MG63 (cell line): ENCODE measurements around the gene CDR2L. TPM values are rescaled to one million over a fixed set of nuclear protein-coding genes. Genes with fewer than 3 reads are reported as not detected.
"Not testable (repeated sequence)": the region's sequence is repeated elsewhere in the genome, so short reads cannot be mapped to it uniquely, and the experiment has no call there.

ENCODE experiments used
- DNase-seq: peaks from one replicate; pipeline ENCODE4 v3.0.0-alpha.2; 2020
- H3K27me3 ChIP-seq: fragments of 250-450 bp; sonication (Bioruptor Pico); 2 replicates; pipeline ENCODE4 v1.5.1; 2020; ENCODE audit warnings: mild to moderate bottlenecking, moderate library complexity
- H3K36me3 ChIP-seq: fragments of 250-450 bp; sonication (Bioruptor Pico); 2 replicates; pipeline ENCODE4 v1.5.1; 2020; ENCODE audit warnings: mild to moderate bottlenecking, moderate library complexity
- H3K4me3 ChIP-seq: fragments of 250-450 bp; sonication (Bioruptor Pico); 2 replicates; pipeline ENCODE4 v1.5.1; 2020; ENCODE audit warnings: mild to moderate bottlenecking, moderate library complexity
- H3K9me3 ChIP-seq: fragments of 250-450 bp; sonication (Bioruptor Pico); 2 replicates; pipeline ENCODE4 v1.5.1; 2020; ENCODE audit warnings: mild to moderate bottlenecking, moderate library complexity
- total RNA-seq: library from RNA; depleted of rRNA; stranded (reverse); fragments of >200 nt; shearing (Covaris generic); gene quantifications from 2 replicates; pipeline ENCODE4 v1.2.3, GENCODE V29; 2014; ENCODE audit warnings: low replicate concordance

CDR2L gene
- total RNA-seq, 1 experiment from 2014 or later = 4.2 TPM

DNA sequence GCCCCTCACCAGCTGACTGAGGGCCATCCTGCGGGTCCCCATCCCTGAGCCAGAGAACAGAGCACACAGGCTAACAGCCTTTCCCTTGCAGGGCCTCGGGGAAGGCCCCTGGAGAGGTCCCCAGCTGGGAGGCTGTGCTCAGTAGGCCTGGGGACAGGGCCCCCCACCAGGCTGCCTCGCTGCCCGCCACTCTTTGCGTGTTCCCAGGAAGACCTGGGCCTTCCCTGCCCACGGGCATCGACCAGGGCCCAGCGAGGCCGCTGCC lies 15.7 kb upstream of the CDR2L start:
- Histone ChIP-seq H3K4me3 (no peak overlapping the region), H3K9me3 (no peaks in the 10 kb centered on the region), H3K27me3 (peaks cover 19% of the 10 kb centered on the region), H3K36me3 (no peaks in the 10 kb centered on the region)
- no peak for DNase-seq

DNA sequence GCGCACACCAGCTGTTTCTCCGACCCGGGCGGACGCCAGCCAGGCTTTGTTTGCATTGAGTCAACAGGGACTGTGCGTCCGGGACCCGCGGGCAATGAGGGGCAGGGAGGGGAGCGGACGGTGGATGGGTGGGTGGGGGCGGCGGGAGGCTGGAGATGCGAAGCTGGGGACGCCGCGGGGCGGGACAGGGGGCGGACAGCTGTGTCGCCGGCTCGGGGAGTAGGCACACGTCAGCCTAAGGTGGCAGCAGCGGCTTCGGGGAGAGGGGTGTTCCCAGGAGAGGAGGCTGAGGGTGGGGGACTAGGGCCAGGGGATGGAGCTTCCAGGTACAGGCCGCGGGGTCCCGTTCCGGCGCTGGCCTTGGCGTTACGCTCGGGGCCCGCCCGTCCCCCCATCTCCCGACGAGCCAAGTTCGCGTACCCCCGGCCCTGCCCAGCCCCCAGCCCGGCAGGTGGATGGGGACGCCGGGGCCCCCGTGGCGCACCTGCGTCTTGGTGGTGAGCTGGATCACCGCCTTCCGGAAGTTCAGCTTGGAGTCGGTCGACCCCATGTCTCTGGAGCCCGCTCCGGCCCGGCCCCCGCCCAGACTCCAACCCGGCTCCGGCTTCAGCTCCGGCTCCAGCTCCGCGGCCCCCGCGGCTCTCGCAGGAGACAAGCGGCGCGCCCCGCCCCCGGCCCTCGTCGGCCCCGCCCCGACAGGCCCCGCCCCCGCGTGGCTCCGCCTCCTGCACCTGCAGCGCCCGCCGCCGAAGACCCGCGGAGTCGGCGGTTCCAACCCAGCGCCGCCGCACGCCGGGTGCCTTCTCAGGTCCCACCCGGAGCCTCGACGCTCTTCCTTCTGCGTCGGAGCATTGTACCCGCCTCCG lies 15.1 kb upstream of the CDR2L start, which contains the start of gene HID1:
TSS of gene HID1 (minus strand) at position 653 of the 866 bp plus-strand sequence. CDS start at position 550, 103 bp downstream.
- no peak for DNase-seq
- Histone ChIP-seq H3K4me3 (peak within 1 kb of the TSS; percentile 23; the same call in 1 of the 2 replicates), H3K9me3 (no peaks in the 10 kb centered on the region), H3K36me3 (no peaks in the 10 kb centered on the region), H3K27me3 (peaks cover 19% of the 10 kb centered on the region)

GRCh38 chr17:74972973-74973328 lies 14.5 kb upstream of the CDR2L start:
- H3K9me3 ChIP-seq = no peaks in the 10 kb centered on the region
- H3K27me3 ChIP-seq = peaks cover 19% of the 10 kb centered on the region
- H3K36me3 ChIP-seq = no peaks in the 10 kb centered on the region
- no peak for DNase-seq
- H3K4me3 ChIP-seq = peak overlapping the region; percentile 23; the same call in 1 of the 2 replicates

- Histone ChIP-seq H3K4me3 (no peak overlapping the region), H3K27me3 (peaks cover 19% of the 10 kb centered on the region), H3K36me3 (no peaks in the 10 kb centered on the region), H3K9me3 (no peaks in the 10 kb centered on the region)
- DNase-seq = no peak
Observed at GRCh38 chr17:74975943-74976342, 11.5 kb upstream of the CDR2L start.

DNA sequence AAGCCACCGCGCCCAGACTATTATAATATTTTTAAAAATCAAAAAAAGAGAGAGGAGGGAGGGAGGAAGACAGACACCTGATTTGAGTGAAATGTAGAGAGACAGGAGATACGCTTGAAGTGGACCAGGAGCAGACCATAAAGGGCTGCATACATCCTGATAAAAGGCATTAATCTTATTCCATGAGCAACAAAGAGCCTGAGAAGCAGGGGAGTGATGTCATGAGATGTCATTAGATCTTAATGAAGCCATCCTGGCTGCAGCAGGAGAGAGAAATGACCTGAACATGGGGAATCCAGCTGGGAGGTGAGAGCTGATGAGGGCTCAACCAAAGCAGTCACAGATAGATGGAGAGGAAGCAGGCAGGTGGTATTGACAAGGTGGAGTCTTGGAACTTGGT lies 9.6 kb upstream of the CDR2L start:
- no peak overlapping the region for H3K4me3 ChIP-seq
- peaks cover 15% of the 10 kb centered on the region for H3K27me3 ChIP-seq
- no peak for DNase-seq
- H3K36me3 ChIP-seq = no peaks in the 10 kb centered on the region
- H3K9me3 ChIP-seq = no peaks in the 10 kb centered on the region

DNA sequence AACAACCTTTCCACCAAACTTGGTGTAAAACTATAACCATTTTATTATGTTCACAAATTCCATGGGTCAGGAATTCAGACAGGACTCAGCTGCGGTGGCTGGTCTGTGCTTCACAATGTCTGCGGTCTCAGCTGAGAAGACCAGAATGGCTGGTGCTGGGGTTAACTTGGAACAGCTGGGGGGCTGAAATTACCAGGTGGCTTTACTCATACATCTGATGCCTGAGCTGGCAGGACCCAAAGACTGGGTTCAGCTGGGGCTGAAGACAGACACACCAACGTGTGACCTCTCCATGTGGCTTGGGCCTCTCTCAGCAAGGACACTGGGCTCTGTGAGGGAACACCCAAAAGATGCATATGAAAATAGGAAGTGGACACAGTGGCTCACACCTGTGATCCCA lies 9.2 kb upstream of the CDR2L start:
- no peak overlapping the region for H3K4me3 ChIP-seq
- peaks cover 10% of the 10 kb centered on the region for H3K27me3 ChIP-seq
- H3K36me3 ChIP-seq = no peaks in the 10 kb centered on the region
- no peaks in the 10 kb centered on the region for H3K9me3 ChIP-seq
- no peak for DNase-seq

GRCh38 chr17:74979408-74980146 lies 7.9 kb upstream of the CDR2L start:
- H3K9me3 ChIP-seq = no peaks in the 10 kb centered on the region
- no peaks in the 10 kb centered on the region for H3K36me3 ChIP-seq
- H3K27me3 ChIP-seq = no peaks in the 10 kb centered on the region
- no peak overlapping the region for H3K4me3 ChIP-seq
- no peak for DNase-seq

DNA sequence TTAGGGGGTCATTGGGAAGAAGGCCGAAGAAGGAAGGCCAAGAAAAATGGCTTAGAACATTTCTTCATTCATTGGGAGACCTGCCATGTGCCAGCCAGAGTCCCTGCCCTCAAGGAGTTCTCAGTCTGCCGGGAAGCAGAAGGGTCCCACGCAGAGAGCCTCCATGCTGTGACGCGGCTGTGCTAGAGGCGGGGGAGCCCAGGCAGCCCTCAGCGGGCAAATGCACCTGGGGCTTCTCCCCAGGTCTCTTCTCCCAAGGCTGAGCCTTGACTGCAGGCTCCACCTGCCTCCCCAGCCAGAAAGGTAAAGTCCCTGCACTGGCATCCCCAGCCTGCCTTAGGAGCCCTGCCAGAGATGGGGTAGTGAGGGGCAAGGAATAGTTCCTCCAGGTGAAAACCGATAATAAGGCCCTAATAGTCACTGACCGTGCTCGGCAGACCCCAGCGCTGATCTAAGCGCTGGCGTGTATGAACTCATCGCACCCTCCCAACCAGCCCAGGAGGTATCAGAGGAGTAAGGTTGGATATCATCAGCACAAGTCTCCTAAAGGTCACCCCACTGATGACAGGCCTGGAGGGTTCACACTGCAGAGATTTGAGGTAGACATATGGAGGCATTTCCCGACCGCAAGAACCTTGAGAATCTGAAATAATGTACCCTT lies 6.0 kb upstream of the CDR2L start:
- DNase-seq = no peak
- H3K27me3 ChIP-seq = no peaks in the 10 kb centered on the region
- H3K36me3 ChIP-seq = no peaks in the 10 kb centered on the region
- H3K4me3 ChIP-seq = peak overlapping the region; percentile 54
- H3K9me3 ChIP-seq = no peaks in the 10 kb centered on the region

DNA sequence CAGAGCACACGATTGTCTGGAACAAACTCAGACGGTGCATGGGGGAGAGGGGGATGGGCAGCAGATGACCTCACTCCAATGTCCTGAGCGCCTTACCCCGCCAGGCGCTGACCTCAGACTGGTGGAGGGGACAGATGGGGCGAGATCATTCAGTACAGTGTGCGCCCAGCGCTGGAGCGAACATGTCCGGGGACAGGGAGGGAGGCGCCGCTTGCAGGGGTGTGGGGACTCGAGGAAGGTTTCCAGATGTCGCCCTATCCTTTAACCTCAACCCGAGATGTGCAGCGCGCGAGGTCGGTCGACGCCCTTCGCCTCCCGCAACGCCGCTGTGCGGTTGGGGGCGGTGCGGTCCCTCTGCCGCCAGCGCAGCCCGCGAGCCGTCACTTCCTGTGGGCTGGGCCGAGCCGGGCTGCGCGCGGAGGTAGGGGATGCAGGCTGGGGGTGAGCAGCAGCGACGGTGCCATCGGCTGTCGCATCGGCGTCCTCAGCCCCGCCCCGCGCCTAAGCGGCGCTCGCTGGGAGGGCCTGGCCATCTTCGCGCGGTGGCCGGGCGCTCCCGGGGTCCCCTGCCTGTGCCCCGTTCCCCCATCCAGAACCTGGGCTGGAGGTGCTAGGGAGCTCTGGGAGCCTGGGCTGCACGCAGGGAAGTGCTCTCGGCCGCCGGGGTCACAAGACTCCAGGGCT lies 5.3 kb upstream of the CDR2L start:
- peak; percentile 72 for DNase-seq
- Histone ChIP-seq H3K4me3 (peak overlapping the region; percentile 54), H3K9me3 (no peaks in the 10 kb centered on the region), H3K27me3 (no peaks in the 10 kb centered on the region), H3K36me3 (no peaks in the 10 kb centered on the region)

DNA sequence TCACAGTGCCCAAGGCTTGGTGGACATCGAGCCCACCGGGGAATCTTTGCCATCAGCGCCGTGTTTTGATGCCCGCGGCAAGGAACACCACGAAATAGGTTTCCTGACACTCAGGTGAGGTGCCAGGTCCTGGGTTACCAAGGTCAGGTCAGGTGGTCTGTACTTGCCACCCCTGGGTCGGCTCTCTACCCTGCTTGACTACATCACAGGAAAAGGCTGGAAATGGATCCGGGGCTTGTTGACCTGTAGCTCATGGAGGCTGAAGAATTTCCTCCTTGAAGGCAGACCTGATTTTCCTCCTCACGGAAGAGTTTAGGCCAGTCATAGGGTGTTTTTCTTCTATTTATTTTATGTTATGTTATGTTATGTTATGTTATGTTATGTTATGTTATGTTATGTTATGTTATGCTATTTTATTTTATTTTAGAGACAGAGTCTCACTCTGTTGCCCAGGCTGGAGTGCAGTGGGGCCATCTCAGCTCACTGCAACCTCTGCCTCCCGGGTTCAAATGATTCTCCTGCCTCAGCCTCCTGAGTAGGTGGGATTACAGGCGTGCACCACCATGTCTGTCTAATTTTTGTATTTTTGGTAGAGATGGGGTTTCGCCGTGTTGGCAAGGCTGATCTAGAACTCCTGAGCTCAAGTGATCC lies 4.6 kb upstream of the CDR2L start:
- DNase-seq, H3K9me3 ChIP-seq, H3K36me3 ChIP-seq, H3K27me3 ChIP-seq: not testable (repeated sequence)
- H3K4me3 ChIP-seq = peak overlapping the region; percentile 54

- DNase-seq = no peak
- Histone ChIP-seq H3K27me3 (no peaks in the 10 kb centered on the region), H3K9me3 (no peaks in the 10 kb centered on the region), H3K4me3 (no peak overlapping the region), H3K36me3 (no peaks in the 10 kb centered on the region)
Observed at GRCh38 chr17:74986206-74986576, 1.2 kb upstream of the CDR2L start.

DNA sequence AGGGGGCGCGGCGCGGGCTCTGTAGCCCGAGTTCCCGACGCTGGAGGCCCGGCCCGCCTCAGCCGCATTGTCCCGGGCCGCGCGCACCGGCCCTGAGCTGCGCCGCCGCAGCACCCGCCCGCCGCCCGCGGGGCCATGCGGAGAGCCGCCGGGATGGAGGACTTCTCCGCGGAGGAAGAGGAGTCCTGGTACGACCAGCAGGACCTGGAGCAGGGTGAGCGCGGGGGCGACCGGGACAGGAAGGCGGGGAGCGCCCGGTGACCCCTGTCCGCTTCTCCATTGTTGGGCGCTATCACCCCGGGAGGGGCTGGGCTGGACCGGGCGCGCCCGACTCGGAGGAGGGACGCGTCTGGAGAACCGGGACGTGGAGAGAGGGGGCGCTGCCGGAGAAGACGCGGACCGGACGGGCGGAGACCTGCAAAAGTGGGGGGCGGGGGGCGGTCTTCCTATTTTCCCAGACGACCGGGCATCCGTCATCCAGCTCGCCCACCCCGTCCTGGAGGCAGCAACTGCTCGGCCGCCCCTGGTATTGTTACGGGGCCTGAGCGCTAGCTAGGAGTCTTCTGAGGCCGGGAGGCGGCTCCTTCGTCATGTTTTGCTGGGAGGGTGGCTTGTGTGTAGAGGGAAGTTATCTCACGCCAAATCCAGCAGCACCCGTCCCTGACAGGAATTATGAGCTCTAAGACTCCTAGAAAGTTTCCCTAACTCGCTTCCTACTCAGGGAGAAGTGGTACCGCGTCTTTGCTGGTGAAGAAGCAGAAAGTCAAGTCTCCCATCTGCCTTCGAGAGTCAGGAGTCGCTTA lies 678 bp downstream of the CDR2L start:
- Histone ChIP-seq H3K27me3 (no peaks in the 10 kb centered on the region), H3K9me3 (no peaks in the 10 kb centered on the region), H3K36me3 (no peaks in the 10 kb centered on the region), H3K4me3 (peak overlapping the region; percentile 71)
- DNase-seq = peak; percentile 77

GRCh38 chr17:74990581-74991105 lies 3.2 kb downstream of the CDR2L start:
- H3K4me3 ChIP-seq = no peak overlapping the region
- no peaks in the 10 kb centered on the region for H3K9me3 ChIP-seq
- H3K27me3 ChIP-seq = no peaks in the 10 kb centered on the region
- H3K36me3 ChIP-seq = no peaks in the 10 kb centered on the region
- DNase-seq = no peak

DNA sequence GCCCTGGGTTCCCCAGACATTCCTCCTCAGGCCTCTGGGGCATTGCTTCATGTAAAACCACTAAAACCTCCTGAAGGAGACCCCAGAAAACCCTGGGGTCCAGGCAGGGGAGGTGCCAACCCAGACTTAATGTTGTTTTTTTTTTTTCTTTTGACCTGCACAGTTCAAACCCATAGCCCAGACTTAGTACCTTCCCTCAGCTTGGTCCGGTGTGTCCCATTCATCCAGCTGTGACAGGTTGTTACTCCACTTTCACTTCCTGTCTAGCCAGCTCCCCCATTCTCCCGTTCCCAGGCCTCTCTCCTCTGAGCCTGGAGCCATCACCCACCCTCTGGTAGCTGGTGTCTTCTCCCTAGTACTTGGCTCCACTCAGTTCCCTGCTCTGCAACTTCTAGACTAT lies 4.8 kb downstream of the CDR2L start:
- H3K27me3 ChIP-seq = no peaks in the 10 kb centered on the region
- H3K4me3 ChIP-seq = no peak overlapping the region
- no peaks in the 10 kb centered on the region for H3K9me3 ChIP-seq
- H3K36me3 ChIP-seq = no peaks in the 10 kb centered on the region
- DNase-seq = no peak

DNA sequence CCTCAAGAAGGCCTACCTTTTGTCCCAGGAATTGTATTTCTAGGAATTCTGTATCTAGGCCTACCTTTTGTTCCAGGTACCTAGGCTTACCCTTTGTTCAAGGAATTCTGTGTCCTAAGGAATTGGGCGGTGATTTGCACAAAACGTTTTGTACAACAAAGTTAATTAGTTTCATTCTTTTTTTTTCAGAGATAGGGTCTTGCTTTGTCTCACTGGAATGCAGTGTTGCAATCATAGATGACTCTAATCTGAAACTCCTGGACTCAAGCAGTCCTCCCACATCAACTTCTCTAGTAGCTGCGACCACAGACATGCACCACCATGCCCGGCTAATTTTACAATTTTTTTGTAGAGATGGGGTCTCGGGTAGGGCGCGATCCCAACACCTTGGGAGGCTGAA lies 7.0 kb downstream of the CDR2L start:
- H3K9me3 ChIP-seq = no peaks in the 10 kb centered on the region
- DNase-seq = no peak
- H3K36me3 ChIP-seq = no peaks in the 10 kb centered on the region
- H3K4me3 ChIP-seq = no peak overlapping the region
- no peaks in the 10 kb centered on the region for H3K27me3 ChIP-seq

- Histone ChIP-seq H3K36me3 (no peaks in the 10 kb centered on the region), H3K9me3 (no peaks in the 10 kb centered on the region), H3K27me3 (no peaks in the 10 kb centered on the region), H3K4me3 (no peak overlapping the region)
- no peak for DNase-seq
Observed at GRCh38 chr17:74995847-74996246, 8.4 kb downstream of the CDR2L start.
